RWPE1 (cell line): ENCODE results near the gene NUAK1.

Experiments used
- CTCF ChIA-PET: fragments of 350-600 bp; sonication (Branson Sonifier 250); formaldehyde crosslinking; extraction: SDS; loops from one replicate; lab custom pipeline; 2021; lab: Yijun Ruan, JAX
- POLR2A ChIA-PET: fragments of 400-600 bp; formaldehyde crosslinking; extraction: SDS; loops from one replicate; lab custom pipeline; 2020; ENCODE audit warnings: antibody characterized with exemption; ENCODE audit not compliant: low non-redundant PET; lab: Yijun Ruan, JAX
- DNase-seq: peaks from one replicate; pipeline ENCODE4 v3.0.0; 2012; ENCODE audit warnings: low spot score
- H3K27ac ChIP-seq: fragments of 450-650 bp; 2 replicates; pipeline ENCODE4 v1.5.1; 2017
- TF ChIP-seq, protein P1 (sequence below): fragments of 450-650 bp; conservative IDR thresholded peaks from 2 replicates; pipeline ENCODE4 v1.5.1; 2017; ENCODE audit warnings: low read depth, mild to moderate bottlenecking

The NUAK1 gene

GRCh38 chr12:106071686-106072085 is 67.1 kb downstream of the NUAK1 start:
- ChIA-PET CTCF (no interaction called here), POLR2A (no interaction called here)
- TF ChIP-seq, protein P1, sequence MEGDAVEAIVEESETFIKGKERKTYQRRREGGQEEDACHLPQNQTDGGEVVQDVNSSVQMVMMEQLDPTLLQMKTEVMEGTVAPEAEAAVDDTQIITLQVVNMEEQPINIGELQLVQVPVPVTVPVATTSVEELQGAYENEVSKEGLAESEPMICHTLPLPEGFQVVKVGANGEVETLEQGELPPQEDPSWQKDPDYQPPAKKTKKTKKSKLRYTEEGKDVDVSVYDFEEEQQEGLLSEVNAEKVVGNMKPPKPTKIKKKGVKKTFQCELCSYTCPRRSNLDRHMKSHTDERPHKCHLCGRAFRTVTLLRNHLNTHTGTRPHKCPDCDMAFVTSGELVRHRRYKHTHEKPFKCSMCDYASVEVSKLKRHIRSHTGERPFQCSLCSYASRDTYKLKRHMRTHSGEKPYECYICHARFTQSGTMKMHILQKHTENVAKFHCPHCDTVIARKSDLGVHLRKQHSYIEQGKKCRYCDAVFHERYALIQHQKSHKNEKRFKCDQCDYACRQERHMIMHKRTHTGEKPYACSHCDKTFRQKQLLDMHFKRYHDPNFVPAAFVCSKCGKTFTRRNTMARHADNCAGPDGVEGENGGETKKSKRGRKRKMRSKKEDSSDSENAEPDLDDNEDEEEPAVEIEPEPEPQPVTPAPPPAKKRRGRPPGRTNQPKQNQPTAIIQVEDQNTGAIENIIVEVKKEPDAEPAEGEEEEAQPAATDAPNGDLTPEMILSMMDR = no peak
- no peak for DNase-seq
- H3K27ac ChIP-seq = no peak overlapping the region

- ChIA-PET POLR2A (no interaction called here), CTCF (interaction anchor here (0.6 kb wide), 1 partner anchor 65 kb away, joined by 4 read pairs; no protein-coding TSS in a partner anchor)
- TF ChIP-seq, protein P1 = no peak
- H3K27ac ChIP-seq = no peak overlapping the region
- DNase-seq = no peak
These were observed 68.1 kb downstream of the NUAK1 start for GRCh38 chr12:106070611-106071010.

- CTCF ChIA-PET = interaction anchor here (0.6 kb wide), 1 partner anchor 66 kb away, joined by 4 read pairs; no protein-coding TSS in a partner anchor
- TF ChIP-seq, protein P1 = no peak
These were observed 68.6 kb downstream of the NUAK1 start for GRCh38 chr12:106070147-106070546.

DNA sequence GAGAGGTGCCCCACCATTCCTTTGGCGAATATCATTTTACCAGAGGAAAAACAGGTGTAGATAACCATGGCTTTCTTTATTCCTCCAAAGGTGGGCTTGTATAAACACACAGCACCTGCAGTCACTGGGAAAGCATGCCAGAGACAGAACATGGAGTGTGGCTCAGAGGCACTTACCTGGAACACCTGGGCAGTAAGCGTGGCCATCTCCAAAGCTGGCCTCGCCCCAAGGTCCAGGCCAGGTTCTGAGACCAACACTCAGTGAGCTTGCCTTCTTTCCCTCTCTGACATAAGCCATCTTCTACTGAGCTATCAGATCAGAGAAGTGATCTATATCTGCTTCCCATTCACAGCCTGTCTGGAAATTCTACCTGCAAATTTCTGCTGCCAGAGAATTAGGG is 70.5 kb downstream of the NUAK1 start:
- DNase-seq = no peak
- CTCF ChIA-PET = interaction anchor here (0.6 kb wide), 1 partner anchor 657 kb away, joined by 3 read pairs; no protein-coding TSS in a partner anchor
- POLR2A ChIA-PET = no interaction called here
- no peak overlapping the region for H3K27ac ChIP-seq
- TF ChIP-seq, protein P1 = no peak

More at GRCh38 chr12:106070147-106070546, 68.6 kb downstream of the NUAK1 start:
- POLR2A ChIA-PET = no interaction called here
- H3K27ac ChIP-seq = no peak overlapping the region
- no peak for DNase-seq

GRCh38 chr12:106067606-106068205 is 71.0 kb downstream of the NUAK1 start:
- TF ChIP-seq, protein P1 = no peak
- DNase-seq = no peak
- ChIA-PET CTCF (no interaction called here), POLR2A (no interaction called here)
- H3K27ac ChIP-seq = no peak overlapping the region

GRCh38 chr12:106066726-106067325 is 71.9 kb downstream of the NUAK1 start:
- CTCF ChIA-PET = no interaction called here
- TF ChIP-seq, protein P1 = no peak
- DNase-seq = no peak
- POLR2A ChIA-PET = no interaction called here
- H3K27ac ChIP-seq = no peak overlapping the region
